ENCODE results near the gene RBM4. TPM values are rescaled to one million over a fixed set of nuclear protein-coding genes. Genes with fewer than 3 reads are reported as not detected.

RBM4 gene
- total RNA-seq, 1 experiment from 2014 or later, result 164 TPM

DNA sequence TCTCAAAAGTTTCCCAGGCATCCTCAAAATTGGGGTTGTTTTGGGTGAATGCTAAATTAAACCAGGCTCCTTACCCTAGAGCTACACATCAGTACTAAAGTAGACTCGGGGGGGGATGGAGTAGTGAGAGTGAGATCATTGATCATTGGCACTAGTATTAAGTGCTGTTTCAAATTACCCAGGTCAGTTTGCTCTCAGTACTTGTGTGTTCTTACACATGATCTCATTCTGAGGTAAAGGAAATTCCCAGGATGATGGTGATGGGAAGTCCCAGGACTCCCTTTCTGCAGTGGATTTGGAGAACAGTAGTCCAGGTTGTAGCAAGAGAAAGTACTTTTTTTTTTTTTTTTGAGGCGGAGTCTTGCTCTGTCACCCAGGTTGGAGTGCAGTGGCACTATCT lies 12.5 kb downstream of the RBM4 start:
- no peak overlapping the region for H3K27ac ChIP-seq (ENCODE audit: low read length)
- no peak for DNase-seq
- ATAC-seq, result 0 out of 2 replicates have a peak, but pooled peaks have one; percentile 8
- H3K36me3 ChIP-seq (ENCODE audit: low read depth, low read length), result peaks cover 60% of the 10 kb centered on the region
- H3K4me2 ChIP-seq (ENCODE audit: low read length), result no peak overlapping the region
- peaks cover 49% of the 10 kb centered on the region for H4K20me1 ChIP-seq (ENCODE audit: low read length)
- TF ChIP-seq EZH2phosphoT487 (IDR thresholded peaks at IDR 0.05; ENCODE audit: borderline replicate concordance, low read length) (no peak), EZH2 (IDR thresholded peaks at IDR 0.05; ENCODE audit: low read length, unreplicated experiment) (no peak)
- TF ChIP-seq, protein P1, sequence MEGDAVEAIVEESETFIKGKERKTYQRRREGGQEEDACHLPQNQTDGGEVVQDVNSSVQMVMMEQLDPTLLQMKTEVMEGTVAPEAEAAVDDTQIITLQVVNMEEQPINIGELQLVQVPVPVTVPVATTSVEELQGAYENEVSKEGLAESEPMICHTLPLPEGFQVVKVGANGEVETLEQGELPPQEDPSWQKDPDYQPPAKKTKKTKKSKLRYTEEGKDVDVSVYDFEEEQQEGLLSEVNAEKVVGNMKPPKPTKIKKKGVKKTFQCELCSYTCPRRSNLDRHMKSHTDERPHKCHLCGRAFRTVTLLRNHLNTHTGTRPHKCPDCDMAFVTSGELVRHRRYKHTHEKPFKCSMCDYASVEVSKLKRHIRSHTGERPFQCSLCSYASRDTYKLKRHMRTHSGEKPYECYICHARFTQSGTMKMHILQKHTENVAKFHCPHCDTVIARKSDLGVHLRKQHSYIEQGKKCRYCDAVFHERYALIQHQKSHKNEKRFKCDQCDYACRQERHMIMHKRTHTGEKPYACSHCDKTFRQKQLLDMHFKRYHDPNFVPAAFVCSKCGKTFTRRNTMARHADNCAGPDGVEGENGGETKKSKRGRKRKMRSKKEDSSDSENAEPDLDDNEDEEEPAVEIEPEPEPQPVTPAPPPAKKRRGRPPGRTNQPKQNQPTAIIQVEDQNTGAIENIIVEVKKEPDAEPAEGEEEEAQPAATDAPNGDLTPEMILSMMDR (conservative IDR thresholded peaks at IDR 0.05; ENCODE audit: low read depth, low read length), result no peak
- BruUV-seq (replicated peaks), result no TSS peak
- no peak overlapping the region for H3K9ac ChIP-seq (ENCODE audit: low read length)
- no peaks in the 10 kb centered on the region for H3K27me3 ChIP-seq (ENCODE audit: low read length)
- peaks cover 6% of the 10 kb centered on the region for H3F3A ChIP-seq (ENCODE audit: low read length, unreplicated experiment)
- peaks cover 86% of the 10 kb centered on the region for H3K79me2 ChIP-seq (ENCODE audit: low read length)
- ChIA-PET POLR2A (ENCODE audit: unreplicated experiment) (no interaction called here), CTCF (no interaction called here)
- no peaks in the 10 kb centered on the region for H3K4me1 ChIP-seq (ENCODE audit: insufficient read depth, low read length)
- H2AFZ ChIP-seq (ENCODE audit: low read length), result no peak overlapping the region
- no peaks in the 10 kb centered on the region for H3K9me3 ChIP-seq (ENCODE audit: low read length)
- intact Hi-C loops (cut with micrococcal nuclease), result no loop called here
- H3K9me2 ChIP-seq (replicated peaks; ENCODE audit: low read length), result no peaks in the 10 kb centered on the region
- no peak overlapping the region for H3K4me3 ChIP-seq (ENCODE audit: low read length)

DNA sequence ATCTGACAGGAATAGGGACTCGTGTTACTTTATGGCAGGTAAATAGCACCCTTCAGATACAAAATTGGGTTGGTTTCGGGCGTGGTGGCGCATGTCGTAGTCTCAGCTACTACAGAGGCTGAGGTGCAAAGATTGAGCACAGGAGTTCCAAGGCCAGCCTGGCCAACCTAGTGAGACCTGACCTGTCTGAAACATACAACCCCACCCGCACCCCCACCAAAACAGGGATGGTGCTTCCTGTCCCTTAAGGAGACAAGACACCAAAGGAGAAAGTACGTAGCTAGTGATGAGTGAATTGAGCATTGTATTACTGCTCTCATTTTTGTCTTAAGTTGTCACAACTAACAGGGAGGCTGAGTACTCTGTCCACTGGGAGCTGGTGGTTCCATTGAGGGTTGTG lies 14.1 kb downstream of the RBM4 start:
- Histone ChIP-seq H3K4me2 (ENCODE audit: low read length) (no peak overlapping the region), H3K27me3 (ENCODE audit: low read length) (no peaks in the 10 kb centered on the region), H3K4me1 (ENCODE audit: insufficient read depth, low read length) (no peaks in the 10 kb centered on the region), H3K36me3 (ENCODE audit: low read depth, low read length) (peaks cover 43% of the 10 kb centered on the region), H2AFZ (ENCODE audit: low read length) (no peak overlapping the region), H3K4me3 (ENCODE audit: low read length) (no peak overlapping the region), H3K9me3 (ENCODE audit: low read length) (no peaks in the 10 kb centered on the region), H3F3A (ENCODE audit: low read length, unreplicated experiment) (peaks cover 6% of the 10 kb centered on the region), H3K27ac (ENCODE audit: low read length) (no peak overlapping the region), H3K9ac (ENCODE audit: low read length) (no peak overlapping the region), H4K20me1 (ENCODE audit: low read length) (peaks cover 33% of the 10 kb centered on the region), H3K79me2 (ENCODE audit: low read length) (peaks cover 76% of the 10 kb centered on the region), H3K9me2 (replicated peaks; ENCODE audit: low read length) (no peaks in the 10 kb centered on the region)
- BruUV-seq (replicated peaks), result no TSS peak
- intact Hi-C loops (cut with micrococcal nuclease), result no loop called here
- TF ChIP-seq EZH2phosphoT487 (IDR thresholded peaks at IDR 0.05; ENCODE audit: borderline replicate concordance, low read length), result no peak
- TF ChIP-seq, protein P1 (conservative IDR thresholded peaks at IDR 0.05; ENCODE audit: low read depth, low read length), result no peak
- TF ChIP-seq EZH2 (IDR thresholded peaks at IDR 0.05; ENCODE audit: low read length, unreplicated experiment), result no peak
- ATAC-seq (no peak; the same call in 1 of the 2 replicates), DNase-seq (no peak)
- ChIA-PET POLR2A (ENCODE audit: unreplicated experiment) (interaction anchor here (0.6 kb wide), 1 partner anchor 13 kb away, joined by 5 read pairs; no protein-coding TSS in a partner anchor), CTCF (no interaction called here)

DNA sequence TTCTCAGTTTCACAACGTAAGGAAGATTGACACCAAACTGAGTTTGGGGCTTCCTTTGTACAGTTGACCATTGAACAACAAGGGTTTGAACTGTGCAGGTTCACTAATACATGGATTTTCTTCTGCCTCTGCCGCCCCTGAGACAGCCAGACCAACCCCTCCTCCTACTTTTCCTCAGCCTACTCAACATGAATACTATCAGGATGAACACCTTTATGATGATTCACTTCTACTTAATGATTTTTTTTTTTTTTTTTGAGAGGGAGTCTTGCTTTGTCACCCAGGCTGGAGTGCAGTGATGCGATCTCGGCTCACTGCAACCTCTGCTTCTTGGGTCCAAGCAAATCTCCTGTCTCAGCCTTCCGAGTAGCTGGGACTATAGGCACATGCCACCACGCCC lies 14.6 kb downstream of the RBM4 start:
- Histone ChIP-seq H2AFZ (ENCODE audit: low read length) (no peak overlapping the region), H3K36me3 (ENCODE audit: low read depth, low read length) (peaks cover 40% of the 10 kb centered on the region), H3F3A (ENCODE audit: low read length, unreplicated experiment) (peaks cover 6% of the 10 kb centered on the region), H3K4me3 (ENCODE audit: low read length) (no peak overlapping the region), H3K4me2 (ENCODE audit: low read length) (no peak overlapping the region), H3K27ac (ENCODE audit: low read length) (no peak overlapping the region), H3K9me3 (ENCODE audit: low read length) (no peaks in the 10 kb centered on the region), H3K4me1 (ENCODE audit: insufficient read depth, low read length) (no peaks in the 10 kb centered on the region), H3K9me2 (replicated peaks; ENCODE audit: low read length) (no peaks in the 10 kb centered on the region), H4K20me1 (ENCODE audit: low read length) (peaks cover 31% of the 10 kb centered on the region), H3K79me2 (ENCODE audit: low read length) (peaks cover 72% of the 10 kb centered on the region), H3K27me3 (ENCODE audit: low read length) (no peaks in the 10 kb centered on the region), H3K9ac (ENCODE audit: low read length) (no peak overlapping the region)
- ATAC-seq (peak; percentile 34; the same call in 1 of the 2 replicates), DNase-seq (no peak)
- CTCF ChIA-PET, result no interaction called here
- intact Hi-C loops (cut with micrococcal nuclease), result no loop called here
- POLR2A ChIA-PET (ENCODE audit: unreplicated experiment), result no interaction called here
- no TSS peak for BruUV-seq (replicated peaks)
- TF ChIP-seq EZH2phosphoT487 (IDR thresholded peaks at IDR 0.05; ENCODE audit: borderline replicate concordance, low read length) (no peak), EZH2 (IDR thresholded peaks at IDR 0.05; ENCODE audit: low read length, unreplicated experiment) (no peak)
- TF ChIP-seq, protein P1 (conservative IDR thresholded peaks at IDR 0.05; ENCODE audit: low read depth, low read length), result no peak
